Smooth muscle cell (in vitro differentiated cells): ENCODE results near the gene FRS2. TPM values are rescaled to one million over a fixed set of nuclear protein-coding genes. Genes with fewer than 3 reads are reported as not detected.

Experiments
- DNase-seq: peaks from one replicate; lab custom pipeline; 2025; ENCODE audit not compliant: unreplicated experiment; lab: John Stamatoyannopoulos, UW
- H2AFZ ChIP-seq: fragments of 200-600 bp; sonication (generic); 2 replicates; pipeline ENCODE4 v1.6.0; 2016; ENCODE audit warnings: antibody characterized with exemption, low read depth, mild to moderate bottlenecking
- H3F3A ChIP-seq: fragments of 200-600 bp; sonication (generic); 2 replicates; pipeline ENCODE4 v1.6.0; 2017; ENCODE audit warnings: antibody characterized with exemption, low read depth
- H3K27ac ChIP-seq: fragments of 200-600 bp; sonication (generic); 2 replicates; pipeline ENCODE4 v1.5.1; 2016; ENCODE audit warnings: low read depth, mild to moderate bottlenecking
- H3K27me3 ChIP-seq: fragments of 200-600 bp; sonication (generic); 2 replicates; pipeline ENCODE4 v1.6.1; 2016; ENCODE audit warnings: low read depth, mild to moderate bottlenecking
- H3K36me3 ChIP-seq: fragments of 200-600 bp; sonication (generic); 2 replicates; pipeline ENCODE4 v1.5.1; 2016; ENCODE audit warnings: low read depth
- H3K4me1 ChIP-seq: fragments of 200-600 bp; sonication (generic); 2 replicates; pipeline ENCODE4 v1.5.1; 2016; ENCODE audit warnings: low read depth
- H3K4me2 ChIP-seq: fragments of 200-600 bp; sonication (generic); 2 replicates; pipeline ENCODE4 v1.6.0; 2016; ENCODE audit warnings: mild to moderate bottlenecking
- H3K4me3 ChIP-seq: fragments of 200-600 bp; sonication (generic); 2 replicates; pipeline ENCODE4 v1.5.1; 2016; ENCODE audit warnings: mild to moderate bottlenecking
- H3K79me2 ChIP-seq: fragments of 200-600 bp; sonication (generic); 2 replicates; pipeline ENCODE4 v1.6.0; 2016; ENCODE audit warnings: low read depth, mild to moderate bottlenecking
- H3K9ac ChIP-seq: fragments of 200-600 bp; sonication (generic); 2 replicates; pipeline ENCODE4 v1.6.0; 2016; ENCODE audit warnings: low read depth
- H3K9me3 ChIP-seq: fragments of 200-600 bp; sonication (generic); replicated peaks from 2 replicates; pipeline ENCODE4 v1.5.1; 2016; ENCODE audit warnings: low read depth
- H4K20me1 ChIP-seq: fragments of 200-600 bp; sonication (generic); 2 replicates; pipeline ENCODE4 v1.6.0; 2016; ENCODE audit warnings: low read depth
- CTCF ChIP-seq: fragments of 200-600 bp; sonication (generic); IDR thresholded peaks from 2 replicates; pipeline ENCODE4 v1.5.1; 2017; ENCODE audit warnings: borderline replicate concordance, mild to moderate bottlenecking, antibody characterized with exemption; ENCODE audit not compliant: insufficient read depth, poor library complexity, severe bottlenecking
- WGBS: methylation state at CpG from one replicate; pipeline ENCODE4 v1.1.7; 2016; ENCODE audit warnings: low lambda C conversion rate; 5-methylcytosine and 5-hydroxymethylcytosine counted together
- polyA plus RNA-seq: library from polyadenylated mRNA; unstranded; fragments of >200 nt; fragmentation: Nextera tagmentation; extraction: Ambion mirVana; gene quantifications from 2 replicates; pipeline ENCODE4 v1.2.1, GENCODE V29; 2016
- total RNA-seq: library from RNA; depleted of rRNA; stranded (reverse); fragments of >200 nt; gene quantifications from 2 replicates; pipeline ENCODE4 v1.2.3, GENCODE V29; 2014

Gene FRS2
- total and polyA plus RNA-seq, 2 experiments from 2014 or later: 23.8 to 90.2 TPM

GRCh38 chr12:69490920-69491643, 20.9 kb downstream of the FRS2 start:
- Histone ChIP-seq H3K4me3 (no peak overlapping the region), H3F3A (no peaks in the 10 kb centered on the region), H3K9ac (no peak overlapping the region), H3K27me3 (no peaks in the 10 kb centered on the region), H3K36me3 (peaks cover 2% of the 10 kb centered on the region), H2AFZ (no peak overlapping the region), H3K4me2 (peak overlapping the region; percentile 56), H3K27ac (peak overlapping the region; percentile 77), H3K79me2 (peaks cover 100% of the 10 kb centered on the region), H4K20me1 (peaks cover 76% of the 10 kb centered on the region), H3K4me1 (no peaks in the 10 kb centered on the region), H3K9me3 (peaks cover 5% of the 10 kb centered on the region)
- no peak for DNase-seq
- 95% methylated on average over 14 of the region's 14 CpGs for WGBS
- no peak for TF ChIP-seq CTCF

- H4K20me1 ChIP-seq: peaks cover 81% of the 10 kb centered on the region
- TF ChIP-seq CTCF: no peak
Measured at GRCh38 chr12:69492739-69493138, 22.6 kb downstream of the FRS2 start.

GRCh38 chr12:69495071-69495470, 24.9 kb downstream of the FRS2 start:
- no peaks in the 10 kb centered on the region for H3K27me3 ChIP-seq
- no peak overlapping the region for H3K4me3 ChIP-seq
- no peak for DNase-seq
- peaks cover 100% of the 10 kb centered on the region for H3K79me2 ChIP-seq
- peaks cover 1% of the 10 kb centered on the region for H3F3A ChIP-seq
- peaks cover 5% of the 10 kb centered on the region for H3K4me1 ChIP-seq
- H3K27ac ChIP-seq: no peak overlapping the region
- 75% methylated on average over 3 of the region's 3 CpGs for WGBS
- H3K9me3 ChIP-seq: no peaks in the 10 kb centered on the region
- no peaks in the 10 kb centered on the region for H3K36me3 ChIP-seq
- H3K9ac ChIP-seq: no peak overlapping the region
- H4K20me1 ChIP-seq: peaks cover 97% of the 10 kb centered on the region
- no peak for TF ChIP-seq CTCF
- H3K4me2 ChIP-seq: no peak overlapping the region
- H2AFZ ChIP-seq: no peak overlapping the region

More at GRCh38 chr12:69492739-69493138, 22.6 kb downstream of the FRS2 start:
- 54% methylated on average over 2 of the region's 2 CpGs for WGBS
- Histone ChIP-seq H3K79me2 (peaks cover 100% of the 10 kb centered on the region), H3K9ac (no peak overlapping the region), H3K4me2 (peak overlapping the region; percentile 5), H3K36me3 (no peaks in the 10 kb centered on the region), H3K4me3 (no peak overlapping the region), H3K4me1 (no peaks in the 10 kb centered on the region), H3K27me3 (no peaks in the 10 kb centered on the region), H3K27ac (peak overlapping the region; percentile 44), H3F3A (no peaks in the 10 kb centered on the region), H3K9me3 (peaks cover 2% of the 10 kb centered on the region), H2AFZ (no peak overlapping the region)
- no peak for DNase-seq
